HEK293T (cell line): ENCODE results near the gene XPR1.

Source experiments
- ARNT ChIP-seq: fragments of 450-650 bp; IDR thresholded peaks from 2 replicates; pipeline ENCODE4 v1.6.1; 2017; ENCODE audit warnings: mild to moderate bottlenecking
- BHLHE40 ChIP-seq: fragments of 450-650 bp; IDR thresholded peaks from 2 replicates; pipeline ENCODE4 v1.6.1; 2016; ENCODE audit warnings: mild to moderate bottlenecking, moderate library complexity, borderline replicate concordance
- ELF4 ChIP-seq: fragments of 450-650 bp; IDR thresholded peaks from 2 replicates; pipeline ENCODE4 v1.6.1; 2017; ENCODE audit warnings: antibody characterized with exemption
- FOXA1 ChIP-seq: fragments of 450-650 bp; IDR thresholded peaks from 2 replicates; pipeline ENCODE4 v1.6.1; 2016; ENCODE audit warnings: mild to moderate bottlenecking
- FOXK2 ChIP-seq: fragments of 450-650 bp; IDR thresholded peaks from 2 replicates; pipeline ENCODE4 v1.6.1; 2016; ENCODE audit warnings: mild to moderate bottlenecking
- FOXM1 ChIP-seq: fragments of 450-650 bp; IDR thresholded peaks from 2 replicates; pipeline ENCODE4 v1.6.1; 2017; ENCODE audit warnings: mild to moderate bottlenecking, borderline replicate concordance
- L3MBTL2 ChIP-seq: fragments of 450-650 bp; conservative IDR thresholded peaks from 2 replicates; pipeline ENCODE4 v1.6.1; 2016; ENCODE audit warnings: mild to moderate bottlenecking
- NFRKB ChIP-seq: fragments of 450-650 bp; IDR thresholded peaks from 2 replicates; pipeline ENCODE4 v1.6.1; 2016; ENCODE audit warnings: mild to moderate bottlenecking, moderate library complexity
- PKNOX1 ChIP-seq: fragments of 450-650 bp; IDR thresholded peaks from 2 replicates; pipeline ENCODE4 v1.6.1; 2016
- SP1 ChIP-seq: fragments of 450-650 bp; IDR thresholded peaks from 2 replicates; pipeline ENCODE4 v1.6.1; 2017
- SUZ12 ChIP-seq: fragments of 450-650 bp; IDR thresholded peaks from 2 replicates; pipeline ENCODE4 v1.6.1; 2016; ENCODE audit warnings: mild to moderate bottlenecking
- TARDBP ChIP-seq: fragments of 450-650 bp; IDR thresholded peaks from 2 replicates; pipeline ENCODE4 v1.6.1; 2016
- ZNF384 ChIP-seq: fragments of 450-650 bp; IDR thresholded peaks from 2 replicates; pipeline ENCODE4 v1.6.1; 2016

- TF ChIP-seq PKNOX1 (no peak), FOXK2 (no peak), ZNF384 (no peak), SP1 (no peak), FOXA1 (no peak), FOXM1 (no peak), BHLHE40 (no peak), ELF4 (no peak), TARDBP (no peak), NFRKB (no peak), ARNT (no peak), SUZ12 (no peak), L3MBTL2 (no peak)
Observed at GRCh38 chr1:180595966-180596365, 35.9 kb upstream of the XPR1 start.
